Fibroblast of gingiva (primary cell): Measurements from ENCODE around the gene MTMR8.
"Not testable (repeated sequence)": the region's sequence is repeated elsewhere in the genome, so short reads cannot be mapped to it uniquely, and the experiment has no call there.

Experiments used
- DNase-seq: peaks from one replicate; pipeline ENCODE4 v3.0.0-alpha.2; 2011; ENCODE audit warnings: low read depth

Gene MTMR8

DNA sequence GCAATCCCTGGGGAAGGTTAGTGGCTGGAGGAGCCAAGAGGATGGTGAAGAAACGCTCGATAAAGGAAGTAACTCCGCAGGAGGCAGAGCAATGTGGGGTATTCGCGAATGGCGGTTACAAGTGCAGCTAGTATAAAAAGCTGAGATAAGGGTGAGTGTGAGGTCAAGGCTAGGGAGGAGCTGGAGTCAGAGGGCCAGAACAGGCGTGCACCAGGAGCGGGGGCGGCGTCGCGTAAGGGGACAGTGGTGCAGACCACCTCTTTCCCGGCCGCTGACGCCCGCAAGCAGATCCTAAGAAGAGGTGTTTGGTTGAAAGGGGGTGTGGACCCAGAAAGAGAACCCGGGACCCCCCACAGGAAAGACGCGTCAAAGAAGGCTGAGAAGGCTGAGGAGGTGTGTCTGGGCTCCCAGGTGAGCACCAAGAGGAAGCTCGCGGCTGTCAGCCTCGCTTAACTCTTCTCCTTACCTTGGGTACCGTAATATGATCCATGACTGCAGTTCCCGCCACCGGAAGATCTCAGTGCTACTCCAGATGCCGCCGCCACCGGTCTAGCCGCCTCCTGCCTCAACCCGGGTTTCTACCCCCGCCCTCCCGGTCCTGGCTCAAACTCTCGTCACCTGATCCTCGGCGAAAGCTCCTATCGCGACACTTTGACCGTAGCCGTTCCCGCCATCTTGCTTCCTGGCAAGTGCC, at the start of gene MTMR8:
MTMR8 (minus strand) TSS at position 579 of the 694 bp plus-strand sequence; CDS start at position 490, 89 bp downstream.
- DNase-seq, result no peak

DNA sequence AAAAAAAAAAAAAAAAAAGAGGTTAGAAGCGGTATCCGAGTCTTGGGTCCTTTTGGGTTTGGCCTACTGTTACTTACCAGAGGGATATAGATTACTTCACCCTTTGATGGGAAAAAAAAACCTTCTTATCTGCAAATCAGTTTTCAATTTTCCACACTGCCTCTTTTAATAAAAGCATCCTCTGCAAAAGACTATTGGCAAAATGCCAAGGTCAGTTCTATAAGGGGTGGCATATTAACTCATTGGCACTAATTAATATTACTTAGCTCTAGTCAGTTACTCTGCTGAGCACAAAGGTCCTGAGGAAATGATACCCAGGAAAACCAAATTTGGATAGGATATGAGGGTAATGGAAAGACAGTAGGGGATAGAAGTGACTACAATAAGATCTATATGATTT, 44.3 kb upstream of the MTMR8 start:
- no peak for DNase-seq

DNA sequence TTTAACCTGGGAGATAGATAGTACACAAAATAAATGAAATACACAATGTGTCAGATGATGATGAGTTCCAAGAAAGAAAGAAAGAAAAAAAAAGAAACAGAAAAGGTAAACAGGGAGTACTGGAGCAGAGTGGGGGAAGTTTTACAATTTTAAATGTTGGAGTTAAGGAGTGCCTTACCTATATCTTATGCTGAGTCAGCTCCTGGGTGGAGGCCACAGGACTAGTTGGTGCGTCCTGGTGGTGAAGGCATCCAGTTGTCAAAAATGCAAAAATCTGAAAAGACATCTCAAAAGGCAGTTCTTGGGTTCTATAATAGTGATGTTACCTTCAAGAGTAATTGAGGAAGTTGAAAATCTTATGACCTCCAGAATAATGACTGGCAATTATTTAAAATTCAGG, 42.4 kb upstream of the MTMR8 start:
- no peak for DNase-seq

DNA sequence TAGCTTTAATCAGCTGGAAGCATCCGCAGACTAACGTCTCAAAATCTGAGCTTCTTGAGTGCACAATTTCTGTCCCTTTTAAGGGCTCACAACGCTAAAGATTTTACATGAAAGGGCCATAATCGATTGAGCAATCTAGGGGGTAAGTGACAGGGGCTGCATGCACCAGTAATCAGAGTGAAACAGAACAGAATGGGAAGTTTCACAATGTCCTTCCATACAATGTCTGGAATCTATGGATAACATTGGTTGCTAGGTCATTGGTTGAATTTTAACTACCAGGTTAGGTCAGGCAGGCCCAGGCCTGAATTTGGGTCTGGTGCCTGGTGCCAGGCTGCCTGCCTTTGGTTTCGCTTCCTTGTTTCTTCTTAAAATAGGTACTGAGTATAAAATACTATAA, 42.0 kb upstream of the MTMR8 start:
- no peak for DNase-seq

DNA sequence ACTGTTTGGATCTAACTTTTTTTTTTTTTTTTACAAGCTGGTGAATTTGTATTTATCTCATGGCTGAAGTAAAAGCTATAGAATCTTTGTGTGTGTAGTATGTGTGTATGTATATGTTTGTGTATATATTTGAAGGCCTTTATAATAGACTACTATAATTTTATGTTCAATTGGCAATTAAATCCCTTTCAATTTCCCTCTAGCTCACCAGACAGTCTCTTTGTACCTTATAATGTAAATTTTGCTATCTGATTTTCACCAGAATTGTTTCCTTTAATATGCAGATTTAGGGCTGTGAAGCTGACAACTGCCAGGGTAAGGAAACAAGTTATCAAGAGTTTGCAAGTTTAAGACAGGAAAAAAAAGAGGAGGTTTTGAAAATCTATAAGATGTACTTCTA, 33.1 kb upstream of the MTMR8 start:
- no peak for DNase-seq

DNA sequence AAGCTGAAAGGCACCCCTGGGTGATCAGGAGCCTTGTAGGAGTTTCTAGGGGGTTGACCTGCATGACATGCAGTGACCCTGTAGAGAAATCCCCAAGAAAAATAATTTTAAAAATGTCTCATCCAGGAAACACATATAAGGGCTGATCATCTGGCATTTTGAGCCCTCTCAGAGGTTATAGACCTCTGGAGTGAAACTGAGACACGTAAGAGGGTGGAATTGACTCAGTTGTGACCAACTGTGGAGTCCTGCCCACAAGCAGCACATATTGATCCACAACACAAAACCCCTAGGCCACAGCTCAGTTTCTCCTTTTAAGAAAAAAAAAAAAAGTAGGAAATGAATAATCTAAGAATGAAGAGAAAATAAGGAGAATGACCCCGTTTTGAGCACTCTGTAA, 32.5 kb upstream of the MTMR8 start:
- no peak for DNase-seq

DNA sequence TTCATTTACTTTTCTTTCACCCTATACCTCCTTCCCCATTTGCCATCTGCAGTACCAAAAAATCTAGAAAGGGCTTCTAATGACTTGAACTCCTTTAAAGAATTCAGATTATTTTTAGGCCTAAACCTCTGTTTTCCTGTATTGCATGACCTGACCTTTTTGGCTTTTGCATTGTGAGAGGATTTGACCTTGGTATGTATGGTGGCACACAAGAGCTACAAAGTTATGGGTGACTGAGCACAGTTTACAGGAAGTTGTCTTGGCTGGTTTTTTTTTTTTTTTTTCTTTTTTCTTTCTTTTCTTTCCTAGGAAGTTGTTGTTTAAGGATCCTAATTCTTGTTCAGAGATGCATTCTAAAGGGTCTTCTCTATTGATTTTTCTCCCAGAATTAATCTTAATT, 32.0 kb upstream of the MTMR8 start:
- DNase-seq, result no peak

DNA sequence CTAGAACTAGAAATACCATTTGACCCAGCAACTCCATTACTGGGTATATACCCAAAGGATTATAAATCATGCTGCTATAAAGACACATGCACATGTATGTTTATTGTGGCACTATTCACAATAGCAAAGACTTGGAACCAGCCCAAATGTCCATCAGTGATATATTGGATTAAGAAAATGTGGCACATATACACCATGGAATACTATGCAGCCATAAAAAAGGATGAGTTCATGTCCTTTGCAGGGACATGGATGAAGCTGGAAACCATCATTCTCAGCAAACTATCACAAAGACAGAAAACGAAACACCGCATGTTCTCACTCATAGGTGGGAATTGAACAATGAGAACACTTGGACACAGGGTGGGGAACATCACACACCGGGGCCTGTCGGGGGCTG, 14.5 kb upstream of the MTMR8 start:
- not testable (repeated sequence) for DNase-seq

DNA sequence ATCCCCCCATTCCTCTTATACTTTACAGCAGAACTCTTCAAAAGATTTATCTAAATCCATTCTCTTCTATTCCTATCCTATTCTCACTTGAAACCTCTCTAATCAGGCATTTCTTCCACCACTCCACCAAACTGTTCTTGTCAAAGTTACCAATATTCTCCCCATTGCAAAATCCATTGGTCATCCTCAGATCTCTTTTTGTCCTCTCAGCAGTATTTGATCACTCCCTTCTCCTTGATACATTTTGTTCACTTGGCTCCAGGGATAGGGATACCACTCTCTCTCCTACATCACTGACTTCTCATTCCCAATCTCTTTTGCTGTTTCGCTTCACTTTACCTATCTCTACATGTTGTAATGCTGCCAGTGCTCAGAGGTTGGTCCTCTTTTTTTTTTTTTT, 2.8 kb upstream of the MTMR8 start:
- DNase-seq, result no peak

DNA sequence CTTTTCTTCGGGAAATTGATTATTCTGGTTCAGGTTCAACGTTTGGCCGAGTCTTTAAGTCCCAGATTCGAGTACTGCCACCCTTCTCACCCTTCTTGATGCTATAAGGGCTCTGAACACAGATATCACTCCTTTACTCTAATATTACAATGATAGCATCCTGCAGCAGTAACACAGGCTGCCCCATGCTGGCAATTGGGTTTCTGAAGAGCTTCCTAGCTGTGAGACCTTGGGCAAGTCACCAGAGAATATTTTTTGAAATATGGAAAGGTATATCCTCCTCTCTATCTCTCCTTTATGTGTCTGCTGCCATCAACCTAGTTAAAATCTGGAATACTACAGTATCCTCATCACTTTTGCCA, 297 bp upstream of the MTMR8 start:
- no peak for DNase-seq

DNA sequence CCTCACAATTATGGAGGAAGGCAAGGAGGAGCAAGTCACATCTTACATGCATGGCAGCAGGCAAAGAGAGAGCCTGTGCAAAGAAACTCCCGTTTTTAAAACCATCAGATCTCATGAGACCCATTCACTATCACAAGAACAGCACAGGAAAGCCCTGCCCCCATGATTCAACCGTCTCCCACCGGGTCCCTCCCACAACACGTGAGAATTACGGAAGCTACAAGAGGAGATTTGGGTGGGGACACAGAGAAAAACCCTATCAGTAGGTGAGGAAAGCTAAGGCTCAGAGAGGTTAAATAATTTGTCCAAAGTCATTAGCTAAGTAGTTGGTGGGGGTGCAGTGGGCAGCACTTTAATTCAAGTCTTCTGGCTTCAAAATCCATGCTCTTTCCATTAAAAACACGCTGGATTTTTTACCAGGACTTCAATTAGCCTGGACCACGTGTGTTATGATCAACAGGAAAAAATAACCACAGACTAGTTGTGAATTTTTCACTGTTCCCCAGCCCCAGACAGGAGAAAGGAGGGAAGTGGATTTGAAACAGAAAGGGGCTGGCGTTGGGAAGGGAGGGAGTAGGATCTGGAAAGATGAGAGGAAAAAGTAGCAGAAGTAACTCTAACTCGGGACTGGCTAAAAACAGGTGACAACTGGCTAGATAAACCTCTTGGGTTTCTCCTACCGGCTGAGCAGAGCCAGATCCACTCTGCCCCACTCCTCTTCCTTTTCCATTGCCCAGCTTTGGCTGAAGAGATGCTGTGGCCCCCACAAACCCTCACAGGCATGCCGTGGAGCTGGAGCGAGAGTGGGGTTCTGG, 986 bp downstream of the MTMR8 start:
- DNase-seq, result no peak

DNA sequence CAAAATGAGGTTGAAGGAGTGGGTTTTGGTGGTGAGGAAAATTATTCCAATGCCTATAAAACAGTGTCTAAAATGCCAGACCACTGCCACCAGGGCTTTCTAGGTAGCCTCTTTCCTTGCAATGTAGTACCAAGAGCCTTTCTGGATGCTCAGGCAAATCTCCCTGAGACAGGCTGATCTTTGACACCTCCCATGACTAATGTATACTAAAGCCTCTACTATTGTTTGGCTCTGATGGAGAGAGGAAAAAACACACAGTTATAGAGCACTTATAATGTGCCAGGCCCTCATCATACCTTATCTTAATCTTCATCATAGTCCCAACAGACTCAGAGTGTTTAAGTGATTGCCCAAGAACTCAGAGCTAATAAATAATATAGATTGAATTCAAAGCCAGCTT, 5.8 kb downstream of the MTMR8 start:
- no peak for DNase-seq

DNA sequence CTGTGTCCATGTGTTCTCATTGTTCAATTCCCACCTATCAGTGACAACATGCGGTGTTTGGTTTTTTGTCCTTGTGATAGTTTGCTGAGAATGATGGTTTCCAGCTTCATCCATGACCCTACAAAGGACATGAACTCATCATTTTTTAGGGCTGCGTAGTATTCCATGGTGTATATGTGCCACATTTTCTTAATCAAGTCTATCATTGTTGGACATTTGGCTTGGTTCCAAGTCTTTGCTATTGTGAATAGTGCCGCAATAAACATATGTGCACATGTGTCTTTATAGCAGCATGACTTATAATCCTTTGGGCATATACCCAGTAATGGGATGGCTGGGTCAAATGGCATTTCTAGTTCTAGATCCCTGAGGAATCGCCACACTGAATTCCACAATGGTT, 14.5 kb downstream of the MTMR8 start:
- not testable (repeated sequence) for DNase-seq

DNA sequence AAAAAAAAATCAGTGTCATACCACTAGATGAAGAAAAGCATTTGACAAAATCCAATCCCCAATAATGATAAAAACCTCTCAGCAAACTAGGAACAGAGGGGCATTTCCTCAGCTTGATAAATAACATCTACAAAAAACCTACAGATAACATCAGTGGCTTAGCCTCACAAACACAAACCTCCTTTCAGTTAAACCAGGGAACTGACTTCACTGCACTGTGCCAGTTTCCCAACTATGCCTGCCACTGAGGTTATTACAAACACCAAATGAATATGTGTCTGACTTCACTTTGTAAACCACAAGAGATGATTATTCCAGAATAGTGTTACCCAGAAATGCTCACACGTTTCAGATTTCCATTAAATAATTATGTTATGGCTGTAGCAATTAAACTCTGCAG, 15.3 kb downstream of the MTMR8 start:
- DNase-seq, result no peak

DNA sequence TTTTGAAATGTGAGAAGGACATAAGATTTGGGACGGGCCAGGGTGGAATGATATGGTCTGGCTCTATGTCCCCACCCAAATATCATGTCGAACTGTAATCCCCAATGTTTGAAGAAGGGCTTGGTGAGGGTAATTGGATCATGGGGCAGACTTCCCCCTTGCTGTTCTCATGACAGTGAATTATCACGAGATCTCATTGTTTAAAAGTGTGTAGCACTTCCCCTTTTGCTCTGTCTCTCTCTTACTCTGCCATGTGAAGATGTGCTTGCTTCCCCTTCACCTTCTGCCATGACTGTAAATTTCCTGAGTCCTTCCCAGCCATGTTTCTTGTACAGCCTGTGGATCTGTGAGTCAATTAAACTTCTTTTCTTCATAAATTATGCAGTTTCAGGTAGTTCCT, 17.5 kb downstream of the MTMR8 start:
- no peak for DNase-seq

DNA sequence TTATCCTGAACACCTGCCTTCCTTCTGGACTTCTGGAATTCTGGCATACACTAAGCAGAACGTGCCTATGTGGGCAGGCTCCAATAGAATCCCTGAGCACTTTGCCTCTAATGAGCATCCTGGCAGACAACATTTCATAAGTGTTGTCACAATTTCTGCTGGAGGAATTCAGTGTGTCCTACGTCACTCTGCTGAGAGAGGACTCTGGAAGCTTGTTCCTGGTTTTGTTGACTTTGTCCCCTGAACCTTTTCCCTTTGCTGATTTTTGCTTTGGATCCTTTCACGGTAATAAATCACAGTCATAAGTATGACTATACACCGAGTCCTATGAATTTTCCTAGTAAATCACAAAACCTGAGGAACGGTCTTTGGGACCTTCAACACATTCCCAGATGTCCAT, 43.2 kb downstream of the MTMR8 start:
- DNase-seq, result no peak

DNA sequence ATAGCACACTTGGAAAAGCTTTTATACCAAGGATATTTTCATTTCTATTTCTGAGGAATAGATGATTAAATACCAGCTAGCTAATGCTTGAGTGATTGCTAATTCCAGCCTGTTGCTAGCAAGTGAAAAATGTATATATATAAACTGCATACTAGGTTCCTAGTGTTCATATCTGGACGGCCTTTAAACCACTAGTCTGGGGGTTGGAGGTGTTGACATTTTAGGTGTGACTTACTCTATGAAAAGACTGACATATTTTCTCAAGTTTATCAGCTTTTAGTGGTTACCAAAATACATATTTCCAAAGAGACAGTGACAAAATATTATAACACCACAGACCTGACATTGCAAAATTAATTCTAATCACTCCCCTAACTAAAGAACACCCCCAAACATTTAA, 44.7 kb downstream of the MTMR8 start:
- DNase-seq, result no peak

DNA sequence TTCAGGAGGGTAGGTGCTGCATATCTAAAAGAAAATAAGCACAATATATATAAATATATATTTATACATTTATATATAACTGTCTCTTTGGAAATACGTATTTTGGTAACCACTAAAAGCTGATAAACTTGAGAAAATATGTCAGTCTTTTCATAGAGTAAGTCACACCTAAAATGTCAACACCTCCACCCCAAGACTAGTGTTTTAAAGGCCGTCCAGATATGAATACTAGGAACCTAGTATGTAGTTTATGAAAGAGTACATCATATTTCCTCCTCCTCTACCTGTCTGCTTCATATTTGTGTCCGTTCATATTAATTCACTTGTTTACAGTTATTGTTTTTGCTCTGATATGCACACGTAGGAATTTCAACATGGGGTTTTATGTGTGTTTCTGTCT, 45.2 kb downstream of the MTMR8 start:
- DNase-seq, result no peak

DNA sequence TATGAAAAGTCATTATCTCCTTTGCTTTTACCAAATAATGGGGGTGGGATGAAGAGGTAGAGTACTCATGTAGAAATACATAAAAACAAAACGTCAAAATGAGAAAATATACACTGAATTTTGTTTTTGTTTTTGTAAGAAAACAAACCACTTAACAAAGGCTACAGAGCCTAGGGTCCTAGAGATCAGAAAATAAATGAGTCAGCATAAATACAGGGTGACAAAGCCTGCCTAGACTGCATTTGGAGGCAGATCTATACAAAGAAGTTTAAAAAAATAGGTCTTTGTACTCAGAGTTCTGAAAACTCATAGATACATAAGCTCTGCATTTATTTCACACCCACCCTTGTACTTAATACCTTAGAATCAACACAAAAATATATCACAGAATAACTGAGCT, 52.4 kb downstream of the MTMR8 start:
- DNase-seq, result no peak

DNA sequence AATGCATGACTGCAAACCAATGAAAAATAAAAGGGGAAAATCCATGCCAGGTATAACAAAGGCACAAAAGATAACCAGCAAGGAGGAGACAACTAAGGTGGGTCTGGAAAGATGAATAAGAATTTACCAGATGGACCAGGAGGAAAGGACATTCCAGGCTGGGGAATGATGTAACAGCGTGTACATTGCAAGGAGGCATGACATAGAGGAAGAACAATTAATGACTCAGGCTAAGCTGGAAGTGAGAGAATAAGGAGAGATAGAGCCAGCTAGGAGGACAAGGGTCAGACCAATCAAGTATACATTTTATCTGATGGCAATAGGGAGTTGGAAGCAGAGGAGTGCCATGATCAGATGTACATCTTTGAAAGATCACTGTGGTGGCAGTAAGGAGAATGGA, 57.0 kb downstream of the MTMR8 start:
- DNase-seq, result no peak

DNA sequence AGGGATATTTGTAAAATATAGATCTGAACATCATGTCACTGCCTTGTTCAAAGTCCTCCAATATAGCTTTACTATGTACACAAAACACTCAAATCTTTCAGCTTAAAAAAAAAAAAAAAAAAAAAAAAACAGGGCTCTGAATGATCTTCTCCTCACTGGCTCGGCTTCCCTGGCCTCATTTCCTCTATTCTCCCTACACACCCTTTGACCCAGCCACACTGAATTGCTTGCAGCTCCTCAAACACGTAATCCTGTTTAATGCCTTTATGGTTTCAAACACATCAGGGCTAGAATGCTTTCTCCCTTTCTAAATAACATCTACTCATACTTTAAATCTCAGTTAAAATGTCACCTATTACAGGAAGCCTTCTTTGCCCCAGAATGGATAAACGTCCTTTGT, 60.8 kb downstream of the MTMR8 start:
- DNase-seq, result no peak

DNA sequence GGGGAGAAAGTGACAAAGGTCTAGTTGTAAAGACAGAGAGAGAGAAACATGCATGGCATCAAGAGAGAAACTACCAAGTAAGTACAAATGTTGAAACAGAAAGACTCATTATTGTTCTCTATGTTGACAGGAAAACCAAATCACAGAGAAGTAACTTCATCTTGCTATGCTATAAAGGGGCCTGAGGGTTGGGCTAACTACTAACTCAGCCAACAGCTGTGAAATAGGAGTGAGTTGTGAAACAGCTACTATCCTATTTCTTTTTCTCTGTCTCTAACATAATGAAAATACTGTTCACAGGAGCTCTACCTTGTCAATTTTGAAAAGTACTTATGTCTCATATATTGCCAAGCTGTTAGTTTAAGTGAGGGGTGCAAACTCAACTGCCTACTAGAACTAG, 65.0 kb downstream of the MTMR8 start:
- no peak for DNase-seq

DNA sequence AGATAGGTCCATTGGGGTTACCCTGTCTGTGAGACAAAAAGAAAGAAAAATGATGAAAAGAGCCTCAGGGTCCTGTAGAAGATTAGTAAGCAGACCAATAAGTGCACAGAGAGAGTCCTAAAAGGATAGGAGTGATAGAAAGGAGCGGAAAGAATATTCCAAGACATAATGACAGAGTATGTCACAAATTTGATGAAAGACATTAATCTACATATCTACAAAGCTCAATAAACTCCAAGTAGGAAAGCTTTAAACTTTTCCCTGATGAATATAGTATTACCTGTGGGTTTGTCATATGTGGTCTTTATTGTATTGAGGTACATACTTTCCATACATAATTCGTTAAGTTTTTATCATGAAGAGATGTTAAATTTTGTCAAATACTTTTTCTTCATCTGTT, 73.7 kb downstream of the MTMR8 start:
- DNase-seq, result no peak

DNA sequence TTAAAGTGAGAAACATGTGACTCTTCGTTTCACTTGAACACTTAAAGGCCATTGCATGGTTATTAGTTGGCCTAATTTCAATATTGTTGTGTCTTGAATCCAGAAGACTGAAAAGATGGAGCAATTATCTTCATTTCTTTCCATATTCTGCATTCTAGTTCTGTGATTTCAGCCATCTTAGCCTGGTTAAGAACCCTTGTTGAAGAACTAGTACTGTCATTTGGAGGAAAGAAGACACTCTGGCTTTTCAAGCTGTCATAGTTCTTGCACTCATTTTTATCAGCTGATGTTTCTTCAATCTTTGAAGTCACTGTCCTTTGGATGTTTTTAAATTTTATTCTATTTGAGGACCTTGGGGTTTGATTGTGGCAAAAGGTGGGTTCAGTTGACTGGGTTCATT, 81.6 kb downstream of the MTMR8 start:
- DNase-seq, result no peak
